SJCRH30 (cell line): ENCODE results near the gene TTC4. TPM values are rescaled to one million over a fixed set of nuclear protein-coding genes. Genes with fewer than 3 reads are reported as not detected.

Experiments
- DNase-seq, 2 experiments: peaks; one replicate each; pipeline ENCODE4 v3.0.0-alpha.2; 2015 to 2020
- H3K27ac ChIP-seq: fragments of 250-450 bp; sonication (Bioruptor Pico); 2 replicates; pipeline ENCODE4 v1.5.1; 2020; ENCODE audit warnings: mild to moderate bottlenecking, moderate library complexity
- H3K27me3 ChIP-seq: fragments of 250-450 bp; sonication (Bioruptor Pico); 2 replicates; pipeline ENCODE4 v1.5.1; 2020; ENCODE audit warnings: mild to moderate bottlenecking, moderate library complexity
- H3K36me3 ChIP-seq: fragments of 250-450 bp; sonication (Bioruptor Pico); 2 replicates; pipeline ENCODE4 v1.5.1; 2020; ENCODE audit warnings: mild to moderate bottlenecking, moderate library complexity
- H3K4me1 ChIP-seq: fragments of 250-450 bp; sonication (Bioruptor Pico); 2 replicates; pipeline ENCODE4 v1.5.1; 2020; ENCODE audit warnings: mild to moderate bottlenecking, moderate library complexity
- H3K4me3 ChIP-seq: fragments of 250-450 bp; sonication (Bioruptor Pico); 2 replicates; pipeline ENCODE4 v1.5.1; 2020; ENCODE audit warnings: mild to moderate bottlenecking, moderate library complexity
- H3K9me3 ChIP-seq: fragments of 250-450 bp; sonication (Bioruptor Pico); replicated peaks from 2 replicates; pipeline ENCODE4 v1.5.1; 2020; ENCODE audit warnings: mild to moderate bottlenecking, moderate library complexity
- total RNA-seq: library from RNA; depleted of rRNA; stranded (reverse); fragments of >200 nt; shearing (Covaris generic); gene quantifications from 2 replicates; pipeline ENCODE4 v1.2.3, GENCODE V29; 2014; rRNA removed

Gene TTC4
- total RNA-seq = 37.0 and 38.9 TPM in 2 replicates

GRCh38 chr1:54715493-54716298 is at the start of gene TTC4:
TTC4 (plus strand) TSS chr1:54715861; CDS start chr1:54715909, 48 bp downstream.
- peak; percentile 83 to 91 for DNase-seq
- peak within 1 kb of the TSS; percentile 85 for H3K4me3 ChIP-seq
- H3K36me3 ChIP-seq = peaks cover 21% of the 10 kb centered on the region
- no peaks in the 10 kb centered on the region for H3K9me3 ChIP-seq
- no peaks in the 10 kb centered on the region for H3K27me3 ChIP-seq
- H3K27ac ChIP-seq = peak within 1 kb of the TSS; percentile 54
- H3K4me1 ChIP-seq = no peaks in the 10 kb centered on the region

GRCh38 chr1:54666333-54666732 is 49.3 kb upstream of the TTC4 start:
- Histone ChIP-seq H3K9me3 (no peaks in the 10 kb centered on the region), H3K36me3 (no peaks in the 10 kb centered on the region), H3K4me3 (no peak overlapping the region), H3K27me3 (no peaks in the 10 kb centered on the region), H3K27ac (no peak overlapping the region), H3K4me1 (no peaks in the 10 kb centered on the region)
- no peak for DNase-seq

GRCh38 chr1:54667797-54668196 is 47.9 kb upstream of the TTC4 start:
- no peak overlapping the region for H3K4me3 ChIP-seq
- no peaks in the 10 kb centered on the region for H3K4me1 ChIP-seq
- no peak overlapping the region for H3K27ac ChIP-seq
- no peaks in the 10 kb centered on the region for H3K27me3 ChIP-seq
- H3K36me3 ChIP-seq = no peaks in the 10 kb centered on the region
- DNase-seq = no peak
- no peaks in the 10 kb centered on the region for H3K9me3 ChIP-seq

GRCh38 chr1:54668567-54668966 is 47.1 kb upstream of the TTC4 start:
- Histone ChIP-seq H3K27me3 (no peaks in the 10 kb centered on the region), H3K4me1 (no peaks in the 10 kb centered on the region), H3K9me3 (no peaks in the 10 kb centered on the region), H3K27ac (no peak overlapping the region), H3K4me3 (no peak overlapping the region), H3K36me3 (no peaks in the 10 kb centered on the region)
- no peak for DNase-seq

- DNase-seq = peak; percentile 63 to 78
- Histone ChIP-seq H3K4me3 (no peak overlapping the region), H3K27ac (no peak overlapping the region), H3K9me3 (no peaks in the 10 kb centered on the region), H3K36me3 (no peaks in the 10 kb centered on the region), H3K27me3 (0 out of 2 replicates have a peak, but pooled peaks cover 2% of the 10 kb centered on the region), H3K4me1 (no peaks in the 10 kb centered on the region)
Observed at GRCh38 chr1:54671985-54672608, 43.6 kb upstream of the TTC4 start.

- DNase-seq = no peak
- Histone ChIP-seq H3K9me3 (no peaks in the 10 kb centered on the region), H3K4me1 (no peaks in the 10 kb centered on the region)
Observed at GRCh38 chr1:54678776-54679643, 36.7 kb upstream of the TTC4 start.

GRCh38 chr1:54679706-54680105 is 36.0 kb upstream of the TTC4 start:
- Histone ChIP-seq H3K36me3 (no peaks in the 10 kb centered on the region), H3K27me3 (peaks cover 40% of the 10 kb centered on the region), H3K4me1 (no peaks in the 10 kb centered on the region), H3K9me3 (no peaks in the 10 kb centered on the region), H3K4me3 (no peak overlapping the region), H3K27ac (no peak overlapping the region)
- no peak for DNase-seq

More at GRCh38 chr1:54678776-54679643, 36.7 kb upstream of the TTC4 start:
- Histone ChIP-seq H3K27ac (no peak overlapping the region), H3K36me3 (no peaks in the 10 kb centered on the region), H3K4me3 (no peak overlapping the region), H3K27me3 (peaks cover 40% of the 10 kb centered on the region)

GRCh38 chr1:54680387-54680786 is 35.3 kb upstream of the TTC4 start:
- no peaks in the 10 kb centered on the region for H3K9me3 ChIP-seq
- H3K36me3 ChIP-seq = no peaks in the 10 kb centered on the region
- no peaks in the 10 kb centered on the region for H3K4me1 ChIP-seq
- H3K4me3 ChIP-seq = no peak overlapping the region
- peak in 1 of 2 experiments; percentile 22 for DNase-seq
- no peak overlapping the region for H3K27ac ChIP-seq
- H3K27me3 ChIP-seq = peaks cover 40% of the 10 kb centered on the region

- H3K4me1 ChIP-seq = no peaks in the 10 kb centered on the region
- peaks cover 40% of the 10 kb centered on the region for H3K27me3 ChIP-seq
- H3K9me3 ChIP-seq = no peaks in the 10 kb centered on the region
- DNase-seq = no peak
- no peaks in the 10 kb centered on the region for H3K36me3 ChIP-seq
- H3K4me3 ChIP-seq = no peak overlapping the region
- no peak overlapping the region for H3K27ac ChIP-seq
Observed at GRCh38 chr1:54681358-54681757, 34.3 kb upstream of the TTC4 start.

GRCh38 chr1:54683453-54683852 is 32.2 kb upstream of the TTC4 start:
- H3K27me3 ChIP-seq = peaks cover 29% of the 10 kb centered on the region
- no peak overlapping the region for H3K27ac ChIP-seq
- H3K9me3 ChIP-seq = no peaks in the 10 kb centered on the region
- no peaks in the 10 kb centered on the region for H3K4me1 ChIP-seq
- DNase-seq = no peak
- no peak overlapping the region for H3K4me3 ChIP-seq
- H3K36me3 ChIP-seq = no peaks in the 10 kb centered on the region

- Histone ChIP-seq H3K9me3 (no peaks in the 10 kb centered on the region), H3K4me3 (no peak overlapping the region), H3K27ac (no peak overlapping the region), H3K27me3 (peaks cover 19% of the 10 kb centered on the region; the same call in 1 of the 2 replicates), H3K4me1 (no peaks in the 10 kb centered on the region), H3K36me3 (no peaks in the 10 kb centered on the region)
- DNase-seq = no peak
Observed at GRCh38 chr1:54685335-54685905, 30.2 kb upstream of the TTC4 start.

- Histone ChIP-seq H3K27ac (no peak overlapping the region), H3K27me3 (peaks cover 19% of the 10 kb centered on the region; the same call in 1 of the 2 replicates), H3K4me1 (no peaks in the 10 kb centered on the region), H3K36me3 (no peaks in the 10 kb centered on the region), H3K4me3 (no peak overlapping the region), H3K9me3 (no peaks in the 10 kb centered on the region)
- no peak for DNase-seq
Observed at GRCh38 chr1:54686155-54686554, 29.5 kb upstream of the TTC4 start.

GRCh38 chr1:54694771-54695170 is 20.9 kb upstream of the TTC4 start:
- Histone ChIP-seq H3K4me3 (no peak overlapping the region), H3K9me3 (no peaks in the 10 kb centered on the region), H3K27me3 (peaks cover 2% of the 10 kb centered on the region; the same call in 1 of the 2 replicates), H3K27ac (no peak overlapping the region), H3K36me3 (no peaks in the 10 kb centered on the region), H3K4me1 (no peaks in the 10 kb centered on the region)
- no peak for DNase-seq

- Histone ChIP-seq H3K27ac (no peak overlapping the region), H3K4me1 (no peaks in the 10 kb centered on the region), H3K36me3 (no peaks in the 10 kb centered on the region), H3K27me3 (peaks cover 3% of the 10 kb centered on the region), H3K4me3 (no peak overlapping the region), H3K9me3 (no peaks in the 10 kb centered on the region)
- DNase-seq = no peak
Observed at GRCh38 chr1:54695221-54695620, 20.4 kb upstream of the TTC4 start.
